Right lobe of liver (tissue), 4 donors: ENCODE measurements around the gene DSC2.

Source experiments
- CTCF ChIP-seq, 4 donors: fragments of 200-600 bp in 3 of 4; fragments of 450-650 bp in 1 of 4; IDR thresholded peaks; one replicate each; pipeline versions ENCODE4 v1.5.1 to v1.8.0; 2016 to 2022; ENCODE audit warnings: antibody characterized with exemption in 4 of 4, mild to moderate bottlenecking in 2 of 4
- POLR2A ChIP-seq: fragments of 450-650 bp; IDR thresholded peaks from one replicate; pipeline ENCODE4 v1.6.1; 2017; ENCODE audit warnings: antibody characterized with exemption, mild to moderate bottlenecking
- donor health status: DM: no; HTN: no; CAD: no.
- donor health status: DM: no; HTN: no; CAD: no.
- donor health status: DM: no; HTN: yes; CAD: no.

- TF ChIP-seq CTCF (IDR thresholded peaks at IDR 0.05) (no peak), POLR2A (no peak)
Observed at GRCh38 chr18:31042406-31043181, 59.6 kb downstream of the DSC2 start, which contains the start of gene DSC3.
